ENCODE data around the gene GPR75.
"Not testable (repeated sequence)": the region's sequence is repeated elsewhere in the genome, so short reads cannot be mapped to it uniquely, and the experiment has no call there.

GPR75 gene

DNA sequence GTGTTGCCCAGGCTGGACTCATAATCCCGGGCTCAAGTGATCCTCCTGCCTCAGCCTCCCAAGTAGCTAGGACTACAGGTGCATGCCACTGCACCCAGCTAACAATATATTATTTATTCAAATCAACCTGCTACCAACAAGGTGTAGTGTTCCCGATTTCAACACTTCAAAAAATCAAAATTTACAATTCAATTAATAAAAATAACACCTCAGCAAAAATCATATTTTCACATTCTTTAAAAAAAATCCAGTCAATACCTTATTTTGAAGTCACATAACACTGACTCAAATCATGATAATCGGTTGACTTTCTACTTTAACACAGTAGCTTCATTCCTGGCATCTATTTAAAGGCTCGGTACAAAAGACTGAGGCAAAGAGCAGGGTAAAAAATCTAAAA lies 7.2 kb downstream of the GPR75 start:
- no peak for DNase-seq (ENCODE audit: low read depth in 2 of 2)

DNA sequence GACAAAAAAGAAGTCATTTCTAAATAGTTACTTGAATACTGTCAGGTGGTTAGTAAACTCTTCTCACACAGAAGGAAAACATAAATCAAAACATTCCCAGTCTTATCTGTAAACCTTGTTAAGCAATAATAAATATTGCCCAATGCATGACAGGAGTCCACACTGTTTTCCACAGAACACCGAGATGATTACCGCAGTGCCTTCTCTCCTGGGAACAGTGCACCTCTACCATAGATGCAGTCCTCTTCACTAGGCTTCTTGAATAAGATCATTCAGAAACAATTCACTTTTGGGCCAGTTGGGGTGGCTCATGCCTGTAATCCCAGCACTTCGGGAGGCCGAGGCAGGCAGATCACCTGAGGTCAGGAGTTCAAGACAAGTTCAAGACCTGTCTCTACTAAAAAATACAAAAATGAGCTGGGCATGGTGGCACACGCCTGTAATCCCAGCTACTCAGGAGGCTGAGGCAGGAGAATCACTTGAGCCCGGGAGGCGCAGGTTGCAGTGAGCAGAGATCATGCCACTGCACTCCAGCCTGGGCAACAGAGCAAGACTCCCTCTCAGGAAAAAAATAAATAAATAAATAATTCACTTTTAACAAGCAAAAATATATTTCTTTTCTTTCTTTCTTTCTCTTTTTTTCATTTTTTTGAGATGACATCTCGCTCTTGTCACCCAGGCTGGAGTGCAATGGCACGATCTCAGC lies 8.6 kb downstream of the GPR75 start:
- DNase-seq (ENCODE audit: low read depth in 2 of 2): not testable (repeated sequence)

DNA sequence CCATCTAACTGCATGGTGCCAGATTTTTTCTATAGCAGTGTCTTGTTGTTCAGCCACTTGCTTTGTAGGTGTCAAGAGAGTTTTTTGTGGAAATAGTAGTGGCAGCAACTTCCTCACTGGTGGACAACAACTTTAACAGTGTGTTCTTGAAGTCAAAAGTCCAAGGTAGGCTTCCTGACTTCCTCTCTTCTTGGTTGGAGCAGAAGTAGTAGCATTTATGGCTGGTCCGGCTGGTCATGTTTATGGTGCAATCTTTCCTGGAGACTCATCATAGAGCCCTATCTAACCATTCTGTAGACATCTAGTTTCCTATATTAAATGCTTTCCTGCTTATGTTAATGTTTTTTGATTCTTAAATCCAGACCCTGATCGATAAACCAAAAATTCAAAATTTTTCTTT lies 11.7 kb downstream of the GPR75 start:
- DNase-seq (ENCODE audit: low read depth in 2 of 2): no peak

GRCh38 chr2:53843595-53843994 lies 16.2 kb downstream of the GPR75 start:
- DNase-seq (ENCODE audit: low read depth in 2 of 2): no peak

GRCh38 chr2:53842891-53843290 lies 16.9 kb downstream of the GPR75 start:
- DNase-seq (ENCODE audit: low read depth in 2 of 2): no peak

GRCh38 chr2:53841651-53842050 lies 18.1 kb downstream of the GPR75 start:
- DNase-seq (ENCODE audit: low read depth in 2 of 2): not testable (repeated sequence)

DNA sequence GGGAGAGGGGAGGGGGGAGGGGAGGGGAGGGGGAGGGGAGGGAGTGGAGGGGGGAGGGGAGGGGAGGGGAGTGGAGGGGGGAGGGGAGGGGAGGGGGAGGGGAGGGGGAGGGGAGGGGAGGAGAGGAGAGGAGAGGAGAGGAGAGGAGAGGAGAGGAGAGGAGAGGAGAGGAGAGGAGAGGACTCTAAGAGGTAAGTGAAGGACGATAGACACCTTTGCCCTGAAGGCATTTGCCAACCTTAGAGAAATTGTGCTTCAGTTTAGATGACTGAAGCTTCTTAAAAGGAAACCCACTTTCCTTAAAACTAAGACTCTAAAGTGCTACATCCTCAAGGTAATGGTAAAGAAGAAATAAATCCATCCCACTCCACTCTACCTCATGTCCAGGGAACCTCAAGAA lies 19.2 kb downstream of the GPR75 start:
- DNase-seq (ENCODE audit: low read depth in 2 of 2): no peak

GRCh38 chr2:53829980-53830290 lies 29.8 kb downstream of the GPR75 start:
- not testable (repeated sequence) for DNase-seq (ENCODE audit: low read depth in 2 of 2)

DNA sequence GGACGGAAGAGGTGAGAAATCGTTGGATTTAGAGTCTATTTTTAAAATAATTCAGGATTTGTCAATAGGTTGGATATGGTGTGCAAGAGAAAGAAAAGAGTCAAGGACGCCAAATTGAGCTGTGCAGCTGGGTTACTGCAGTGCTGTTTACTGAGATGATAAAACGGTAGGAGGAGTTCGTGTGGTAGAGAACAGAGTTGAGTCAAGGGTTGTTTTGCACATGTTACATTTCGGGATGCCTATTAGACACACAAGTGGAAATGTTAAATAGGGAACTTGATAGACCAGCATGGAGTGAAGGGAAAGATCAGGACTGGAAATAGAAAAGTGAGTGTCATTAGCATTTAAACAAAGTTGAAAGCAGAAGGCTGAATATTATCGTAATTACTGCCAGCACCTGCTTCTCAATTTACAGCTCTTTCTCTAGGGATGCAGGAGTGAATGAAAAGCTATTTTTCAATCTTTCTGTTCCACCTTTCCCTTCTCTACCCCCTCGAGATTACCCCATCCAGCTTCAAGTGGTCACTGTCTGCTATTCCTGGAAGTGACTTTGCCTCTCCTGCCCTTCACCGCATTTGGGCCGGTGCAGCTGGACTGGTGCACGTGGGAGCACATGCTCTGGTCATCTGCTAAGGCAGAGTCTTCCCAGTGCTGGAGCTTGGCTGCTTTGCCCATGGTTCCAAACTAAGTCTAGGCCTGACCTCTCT lies 30.3 kb downstream of the GPR75 start:
- DNase-seq (ENCODE audit: low read depth in 2 of 2): no peak

DNA sequence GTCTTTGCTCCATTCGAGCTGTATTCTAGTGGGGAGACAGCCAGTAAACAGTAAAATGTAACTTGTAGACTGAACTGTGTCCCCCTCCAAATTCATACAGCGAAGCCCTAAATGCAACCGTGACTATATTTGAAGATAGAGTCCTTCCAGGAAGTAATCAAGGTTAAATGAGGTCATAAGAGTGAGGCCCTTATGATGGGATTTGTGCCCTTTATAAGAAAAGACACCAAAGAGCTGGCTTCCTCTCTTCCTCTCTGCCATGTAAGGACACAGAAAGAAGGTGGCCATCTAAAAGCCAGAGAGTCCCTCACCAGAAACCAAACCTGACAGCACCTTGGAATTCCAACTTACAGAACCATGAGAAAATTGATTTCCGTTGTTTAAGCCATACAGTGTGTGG lies 31.4 kb downstream of the GPR75 start:
- DNase-seq (ENCODE audit: low read depth in 2 of 2): no peak

GRCh38 chr2:53827398-53828175 lies 32.2 kb downstream of the GPR75 start:
- no peak for DNase-seq (ENCODE audit: low read depth in 2 of 2)

- no peak for DNase-seq (ENCODE audit: low read depth in 2 of 2)
These were observed 33.0 kb downstream of the GPR75 start for GRCh38 chr2:53826587-53827397.

- DNase-seq (ENCODE audit: low read depth in 2 of 2): no peak
These were observed 33.7 kb downstream of the GPR75 start for GRCh38 chr2:53826030-53826410.

DNA sequence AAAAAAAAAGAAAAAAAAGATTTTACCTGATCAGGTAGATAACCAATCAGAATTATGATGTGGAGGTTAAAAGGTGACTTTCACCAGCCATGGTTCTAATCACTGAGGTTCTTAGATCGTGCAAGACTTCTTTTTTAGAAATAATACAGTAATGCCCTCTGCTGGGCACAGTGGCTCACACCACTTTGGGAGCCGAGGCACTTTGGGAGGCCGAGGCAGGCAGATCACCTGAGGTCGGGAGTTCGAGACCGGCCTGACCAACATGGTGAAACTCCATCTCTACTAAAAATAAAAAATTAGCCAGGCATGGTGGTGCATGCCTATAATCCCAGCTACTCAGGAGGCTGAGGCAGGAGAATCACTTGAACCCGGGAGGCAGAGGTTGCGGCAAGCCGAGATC lies 36.1 kb downstream of the GPR75 start:
- peak in 1 of 2 donors; percentile 5 for DNase-seq (ENCODE audit: low read depth in 2 of 2)

- DNase-seq (ENCODE audit: low read depth in 2 of 2): no peak
These were observed 38.0 kb downstream of the GPR75 start for GRCh38 chr2:53821810-53822209.

GRCh38 chr2:53820711-53821110 lies 39.1 kb downstream of the GPR75 start:
- DNase-seq (ENCODE audit: low read depth in 2 of 2): no peak

DNA sequence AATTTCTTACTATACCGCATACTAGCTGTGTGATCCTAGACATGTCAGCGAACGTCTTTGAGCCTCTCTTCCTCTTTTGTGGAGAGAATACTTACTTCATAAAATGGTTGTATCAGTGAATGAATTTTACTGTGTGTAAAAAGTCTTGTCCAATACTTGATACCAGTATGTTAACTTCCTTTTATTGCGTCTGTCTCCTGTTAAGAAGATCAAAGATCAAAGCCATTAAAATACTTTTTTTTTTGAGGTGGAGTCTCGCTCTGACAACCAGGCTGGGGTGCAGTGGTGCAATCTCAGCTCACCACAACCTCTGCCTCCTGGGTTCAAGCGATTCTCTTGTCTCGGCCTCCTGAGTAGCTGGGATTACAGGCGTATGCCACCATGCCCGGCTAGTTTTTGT lies 39.7 kb downstream of the GPR75 start:
- no peak for DNase-seq (ENCODE audit: low read depth in 2 of 2)

- DNase-seq (ENCODE audit: low read depth in 2 of 2): no peak
These were observed 40.1 kb downstream of the GPR75 start for GRCh38 chr2:53819634-53820033.

GRCh38 chr2:53818854-53819435 lies 40.8 kb downstream of the GPR75 start:
- no peak for DNase-seq (ENCODE audit: low read depth in 2 of 2)

DNA sequence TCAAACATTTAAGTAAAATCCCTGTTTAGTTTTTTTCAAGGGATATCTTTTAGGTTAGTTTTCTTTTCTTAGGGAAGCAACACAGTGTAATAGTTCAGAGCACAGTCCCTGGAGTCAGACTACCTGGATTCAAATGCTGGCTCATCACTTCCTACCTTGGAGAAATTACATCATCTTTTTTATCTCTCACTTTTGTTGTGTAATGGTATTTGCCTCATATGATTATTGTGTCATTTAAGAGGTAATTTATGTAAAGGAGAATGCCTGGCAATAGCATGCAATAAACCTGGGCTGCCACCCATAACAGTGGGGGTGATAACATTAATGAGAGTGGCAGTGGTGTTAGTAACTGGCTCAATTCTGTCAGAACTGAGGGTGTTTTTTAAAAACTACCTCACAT lies 46.6 kb downstream of the GPR75 start:
- DNase-seq (ENCODE audit: low read depth in 2 of 2): no peak

DNA sequence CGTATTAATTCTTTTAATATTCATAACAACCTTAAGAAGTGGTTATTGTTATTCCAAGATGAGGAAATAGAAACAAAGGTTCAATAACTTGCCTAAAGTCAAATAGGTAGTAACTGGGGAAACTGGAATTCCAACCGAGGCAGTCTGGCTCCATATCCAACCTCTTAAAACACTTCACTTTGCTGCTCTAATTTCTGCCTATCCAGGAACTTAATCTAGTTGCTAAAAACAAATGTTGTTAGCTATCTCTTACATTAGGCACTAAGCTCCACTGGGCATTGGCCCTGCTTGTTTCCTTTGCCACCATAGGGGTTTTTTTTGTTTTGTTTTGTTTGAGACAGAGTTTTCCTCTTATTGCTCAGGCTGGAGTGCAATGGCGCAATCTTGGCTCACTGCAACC lies 48.2 kb downstream of the GPR75 start:
- DNase-seq (ENCODE audit: low read depth in 2 of 2): no peak
